Neural cell (in vitro differentiated cells): Measurements from ENCODE around the gene MYH7B.

ENCODE experiments used
- CTCF ChIP-seq: fragments of 450-650 bp; IDR thresholded peaks from 2 replicates; pipeline ENCODE4 v1.5.1; 2014; ENCODE audit warnings: antibody characterized with exemption, mild to moderate bottlenecking, moderate library complexity; ENCODE audit not compliant: poor library complexity, severe bottlenecking
- EP300 ChIP-seq: fragments of 450-650 bp; conservative IDR thresholded peaks from 2 replicates; pipeline ENCODE4 v1.6.1; 2014; ENCODE audit warnings: antibody characterized with exemption, mild to moderate bottlenecking, moderate library complexity; ENCODE audit not compliant: poor library complexity, severe bottlenecking
- EZH2 ChIP-seq: fragments of 200-600, 300-800 bp; shearing (Covaris generic), sonication (generic); IDR thresholded peaks from 2 replicates; pipeline ENCODE4 v1.6.1; 2014; ENCODE audit warnings: antibody characterized with exemption, low read length, borderline replicate concordance, mild to moderate bottlenecking; ENCODE audit not compliant: insufficient read depth, poor library complexity, severe bottlenecking
- RAD21 ChIP-seq: fragments of 450-650 bp; conservative IDR thresholded peaks from 2 replicates; pipeline ENCODE4 v1.6.1; 2014; ENCODE audit warnings: antibody characterized with exemption, mild to moderate bottlenecking, moderate library complexity
- SMC3 ChIP-seq: fragments of 450-650 bp; conservative IDR thresholded peaks from 2 replicates; pipeline ENCODE4 v1.6.1; 2014; ENCODE audit warnings: antibody characterized with exemption, mild to moderate bottlenecking, moderate library complexity; ENCODE audit not compliant: poor library complexity
- TAF1 ChIP-seq: IDR thresholded peaks from 2 replicates; pipeline ENCODE4 v1.6.1; 2012; ENCODE audit warnings: low read depth

GRCh38 chr20:34942301-34942700 is 13.4 kb upstream of the MYH7B start:
- TF ChIP-seq EZH2 (no peak), CTCF (no peak), TAF1 (no peak), EP300 (no peak), SMC3 (no peak), RAD21 (no peak)
